ENCODE measurements around the gene PNMA6E.

PNMA6E gene

GRCh38 chrX:153347530-153347929, 53.6 kb downstream of the PNMA6E start:
- no peak for DNase-seq
